ENCODE measurements around the gene CELSR1. TPM values are rescaled to one million over a fixed set of nuclear protein-coding genes. Genes with fewer than 3 reads are reported as not detected.

Gene CELSR1
- total RNA-seq, 1 experiment from 2014 or later: 19.6 TPM

DNA sequence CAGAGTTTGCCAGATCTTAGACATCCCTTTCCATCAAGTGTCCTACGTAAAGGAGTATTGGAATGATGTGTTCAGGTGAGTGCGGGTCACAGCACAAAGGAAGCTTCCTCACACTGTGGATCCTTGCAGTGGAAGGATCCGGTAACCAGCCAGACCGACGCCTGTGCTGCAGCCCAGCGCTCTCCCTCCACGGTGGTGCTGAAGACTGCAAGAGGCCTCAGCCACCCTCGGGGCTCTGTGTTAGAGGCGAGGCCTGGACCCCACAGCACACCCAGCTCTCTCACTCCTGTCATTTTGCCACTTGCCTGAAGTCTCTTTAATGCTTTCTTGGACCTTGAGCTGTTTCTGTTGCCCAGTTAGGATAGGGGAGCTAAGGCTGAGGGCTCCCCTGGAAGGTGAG lies 199.6 kb downstream of the CELSR1 start:
- TF ChIP-seq POLR2AphosphoS5 (IDR thresholded peaks at IDR 0.05; ENCODE audit: low read depth, low read length) (no peak), CEBPB (IDR thresholded peaks at IDR 0.05; ENCODE audit: low read depth) (no peak), RAD21 (IDR thresholded peaks at IDR 0.05; ENCODE audit: low read depth) (no peak), MAX (IDR thresholded peaks at IDR 0.05) (no peak), TCF7L2 (IDR thresholded peaks at IDR 0.05; ENCODE audit: borderline replicate concordance, extremely low read depth, insufficient read depth, insufficient read length) (no peak), ZNF274 (IDR thresholded peaks at IDR 0.05; ENCODE audit: low read depth, low read length) (no peak), EGR1 (IDR thresholded peaks at IDR 0.05; ENCODE audit: low read depth) (no peak), EZH2phosphoT487 (IDR thresholded peaks at IDR 0.05; ENCODE audit: borderline replicate concordance) (no peak), ATF3 (IDR thresholded peaks at IDR 0.05) (no peak), SIN3A (IDR thresholded peaks at IDR 0.05; ENCODE audit: low read depth) (no peak), YY1 (IDR thresholded peaks at IDR 0.05; ENCODE audit: extremely low read depth, insufficient replicate concordance, low read depth, low read length) (no peak), CTCF (IDR thresholded peaks at IDR 0.05 in 2 of 3, conservative IDR thresholded peaks at IDR 0.05 in 1 of 3; ENCODE audit: borderline replicate concordance in 1 of 3, insufficient read depth in 1 of 3, low read depth in 2 of 3, low read length in 2 of 3) (no peak), SRF (IDR thresholded peaks at IDR 0.05; ENCODE audit: low read depth) (no peak), ELF1 (IDR thresholded peaks at IDR 0.05; ENCODE audit: borderline replicate concordance, low read depth) (no peak)
- peaks cover 38 to 47% of the 10 kb centered on the region in 2 experiments; a peak in 3 of 4 replicates for H3K36me3 ChIP-seq (ENCODE audit: control insufficient read depth in 1 of 2, insufficient read depth in 2 of 2, low read length in 2 of 2)
- H3K27me3 ChIP-seq (ENCODE audit: insufficient read depth, low read length): no peaks in the 10 kb centered on the region
- intact Hi-C loops (cut with micrococcal nuclease): no loop called here
- H2AFZ ChIP-seq (ENCODE audit: low read depth, low read length, poor library complexity, severe bottlenecking): no peak overlapping the region
- DNase-seq (ENCODE audit: low read depth, low spot score): no peak
- no peak for ATAC-seq
- ChIA-PET CTCF (no interaction called here), RAD21 (ENCODE audit: low non-redundant PET in 1 of 2, low total read pairs in 2 of 2, uncharacterized antibody in 2 of 2, unreplicated experiment in 2 of 2) (no interaction called here), POLR2A (no interaction called here)
- H3K4me1 ChIP-seq (ENCODE audit: control insufficient read depth in 1 of 2, insufficient read depth in 2 of 2, low read length in 2 of 2): peaks cover 6 to 21% of the 10 kb centered on the region in 2 experiments; a peak in 3 of 4 replicates
- no peaks in the 10 kb centered on the region for H3K9me3 ChIP-seq (ENCODE audit: control insufficient read depth in 1 of 2, insufficient read depth in 1 of 2, low read depth in 1 of 2, low read length in 2 of 2)
- H3K27ac ChIP-seq (ENCODE audit: low read depth, low read length): no peak overlapping the region
- H3K4me3 ChIP-seq (replicated peaks in 1 of 2; ENCODE audit: low read depth in 1 of 2, low read length in 2 of 2): no peak overlapping the region
- H3K4me2 ChIP-seq (ENCODE audit: low read length): no peak overlapping the region
- no peak overlapping the region for H3K9ac ChIP-seq (ENCODE audit: low read length)
- peaks cover 62% of the 10 kb centered on the region for H3K79me2 ChIP-seq (ENCODE audit: insufficient read depth, low read length)
- no TSS peak for BruUV-seq (replicated peaks)
- no peaks in the 10 kb centered on the region for H3K9me2 ChIP-seq (ENCODE audit: insufficient read depth)
- no peaks in the 10 kb centered on the region for H4K20me1 ChIP-seq (ENCODE audit: insufficient read depth)
